ENCODE data around the gene TTLL3.

Gene TTLL3

GRCh38 chr3:9817436-9817835 lies 7.4 kb downstream of the TTLL3 start:
- Histone ChIP-seq H2BK5ac (ENCODE audit: low read depth, low read length, poor library complexity, severe bottlenecking) (no peak overlapping the region), H3K4me3 (ENCODE audit: insufficient read depth in 1 of 2, low read depth in 1 of 2, low read length in 2 of 2) (no peak overlapping the region), H2BK15ac (ENCODE audit: low read depth, poor library complexity, severe bottlenecking) (no peak overlapping the region), H2AK5ac (ENCODE audit: low read length, severe bottlenecking) (no peak overlapping the region), H3K14ac (ENCODE audit: low read length in 2 of 2) (no peak overlapping the region), H3K18ac (ENCODE audit: low read depth in 1 of 2, low read length in 2 of 2) (no peak overlapping the region), H3K9me3 (ENCODE audit: control insufficient read depth, low read length) (no peaks in the 10 kb centered on the region), H3K27me3 (ENCODE audit: control insufficient read depth in 1 of 2, insufficient read depth in 1 of 2, low read length in 2 of 2) (no peaks in the 10 kb centered on the region), H3K9ac (ENCODE audit: low read length) (no peak overlapping the region), H3K36me3 (ENCODE audit: control insufficient read depth in 1 of 2, insufficient read depth in 2 of 2, low read depth in 1 of 2, low read length in 2 of 2) (peaks cover 40 to 59% of the 10 kb centered on the region in 2 experiments), H3K79me1 (replicated peaks; ENCODE audit: low read length, poor library complexity, severe bottlenecking) (peaks cover 5% of the 10 kb centered on the region), H3K4me1 (ENCODE audit: control insufficient read depth, insufficient read depth, low read depth, low read length) (peaks cover 8% of the 10 kb centered on the region), H4K8ac (ENCODE audit: low read length) (no peak overlapping the region), H3K4me2 (ENCODE audit: low read length, poor library complexity, severe bottlenecking) (no peak overlapping the region), H2BK120ac (ENCODE audit: low read depth, low read length) (no peak overlapping the region), H2BK12ac (ENCODE audit: low read length in 2 of 2) (no peak overlapping the region), H2AFZ (ENCODE audit: low read depth, low read length) (no peak overlapping the region), H3K23ac (ENCODE audit: low read length in 2 of 2) (no peak overlapping the region), H4K91ac (ENCODE audit: low read length) (no peak overlapping the region), H3K4ac (ENCODE audit: low read depth in 1 of 2, low read length in 2 of 2) (no peak overlapping the region), H3K27ac (ENCODE audit: low read length, poor library complexity, severe bottlenecking) (no peak overlapping the region)
- 94% methylated on average over 6 of the region's 6 CpGs for WGBS
- DNase-seq: no peak

- Histone ChIP-seq H3K9me3 (ENCODE audit: control insufficient read depth, low read length) (no peaks in the 10 kb centered on the region), H3K23ac (ENCODE audit: low read length in 2 of 2) (no peak overlapping the region), H3K27me3 (ENCODE audit: control insufficient read depth in 1 of 2, insufficient read depth in 1 of 2, low read length in 2 of 2) (no peaks in the 10 kb centered on the region), H3K4me3 (ENCODE audit: insufficient read depth in 1 of 2, low read depth in 1 of 2, low read length in 2 of 2) (no peak overlapping the region), H3K14ac (ENCODE audit: low read length in 2 of 2) (no peak overlapping the region), H3K4me1 (ENCODE audit: control insufficient read depth, insufficient read depth, low read depth, low read length) (peaks cover 8% of the 10 kb centered on the region), H3K36me3 (ENCODE audit: control insufficient read depth in 1 of 2, insufficient read depth in 2 of 2, low read depth in 1 of 2, low read length in 2 of 2) (peaks cover 29 to 51% of the 10 kb centered on the region in 2 experiments), H3K79me1 (replicated peaks; ENCODE audit: low read length, poor library complexity, severe bottlenecking) (peaks cover 2% of the 10 kb centered on the region), H3K4ac (ENCODE audit: low read depth in 1 of 2, low read length in 2 of 2) (no peak overlapping the region), H2AFZ (ENCODE audit: low read depth, low read length) (no peak overlapping the region), H2BK120ac (ENCODE audit: low read depth, low read length) (no peak overlapping the region), H2BK12ac (ENCODE audit: low read length in 2 of 2) (no peak overlapping the region), H2AK5ac (ENCODE audit: low read length, severe bottlenecking) (no peak overlapping the region), H3K18ac (ENCODE audit: low read depth in 1 of 2, low read length in 2 of 2) (no peak overlapping the region), H2BK5ac (ENCODE audit: low read depth, low read length, poor library complexity, severe bottlenecking) (no peak overlapping the region), H3K27ac (ENCODE audit: low read length, poor library complexity, severe bottlenecking) (no peak overlapping the region), H2BK15ac (ENCODE audit: low read depth, poor library complexity, severe bottlenecking) (no peak overlapping the region), H3K9ac (ENCODE audit: low read length) (no peak overlapping the region), H3K4me2 (ENCODE audit: low read length, poor library complexity, severe bottlenecking) (no peak overlapping the region), H4K8ac (ENCODE audit: low read length) (no peak overlapping the region), H4K91ac (ENCODE audit: low read length) (peak overlapping the region; percentile 48)
- DNase-seq: no peak
- WGBS: 90% methylated on average over 6 of the region's 7 CpGs
Measured at GRCh38 chr3:9818666-9819335, 8.7 kb downstream of the TTLL3 start.

- Histone ChIP-seq H2BK15ac (ENCODE audit: low read depth, poor library complexity, severe bottlenecking) (no peak overlapping the region), H3K36me3 (ENCODE audit: control insufficient read depth in 1 of 2, insufficient read depth in 2 of 2, low read depth in 1 of 2, low read length in 2 of 2) (peaks cover 25 to 45% of the 10 kb centered on the region in 2 experiments), H3K18ac (ENCODE audit: low read depth in 1 of 2, low read length in 2 of 2) (no peak overlapping the region), H3K9ac (ENCODE audit: low read length) (no peak overlapping the region), H2BK12ac (ENCODE audit: low read length in 2 of 2) (no peak overlapping the region), H3K14ac (ENCODE audit: low read length in 2 of 2) (no peak overlapping the region), H3K4ac (ENCODE audit: low read depth in 1 of 2, low read length in 2 of 2) (no peak overlapping the region), H3K4me2 (ENCODE audit: low read length, poor library complexity, severe bottlenecking) (no peak overlapping the region), H3K27ac (ENCODE audit: low read length, poor library complexity, severe bottlenecking) (no peak overlapping the region), H2AK5ac (ENCODE audit: low read length, severe bottlenecking) (no peak overlapping the region), H3K9me3 (ENCODE audit: control insufficient read depth, low read length) (no peaks in the 10 kb centered on the region), H3K4me1 (ENCODE audit: control insufficient read depth, insufficient read depth, low read depth, low read length) (peaks cover 4% of the 10 kb centered on the region), H4K91ac (ENCODE audit: low read length) (no peak overlapping the region), H3K4me3 (ENCODE audit: insufficient read depth in 1 of 2, low read depth in 1 of 2, low read length in 2 of 2) (no peak overlapping the region), H3K79me1 (replicated peaks; ENCODE audit: low read length, poor library complexity, severe bottlenecking) (peaks cover 2% of the 10 kb centered on the region), H4K8ac (ENCODE audit: low read length) (no peak overlapping the region), H2AFZ (ENCODE audit: low read depth, low read length) (no peak overlapping the region), H2BK5ac (ENCODE audit: low read depth, low read length, poor library complexity, severe bottlenecking) (no peak overlapping the region), H3K27me3 (ENCODE audit: control insufficient read depth in 1 of 2, insufficient read depth in 1 of 2, low read length in 2 of 2) (no peaks in the 10 kb centered on the region), H3K23ac (ENCODE audit: low read length in 2 of 2) (no peak overlapping the region), H2BK120ac (ENCODE audit: low read depth, low read length) (no peak overlapping the region)
- DNase-seq: no peak
- 94% methylated on average over 12 of the region's 12 CpGs for WGBS
Measured at GRCh38 chr3:9820543-9820942, 10.5 kb downstream of the TTLL3 start.

GRCh38 chr3:9820946-9821345 lies 10.9 kb downstream of the TTLL3 start:
- no peak overlapping the region for H3K9ac ChIP-seq (ENCODE audit: low read length)
- H4K91ac ChIP-seq (ENCODE audit: low read length): no peak overlapping the region
- no peaks in the 10 kb centered on the region for H3K27me3 ChIP-seq (ENCODE audit: control insufficient read depth in 1 of 2, insufficient read depth in 1 of 2, low read length in 2 of 2)
- H3K36me3 ChIP-seq (ENCODE audit: control insufficient read depth in 1 of 2, insufficient read depth in 2 of 2, low read depth in 1 of 2, low read length in 2 of 2): peaks cover 25 to 45% of the 10 kb centered on the region in 2 experiments
- peaks cover under 1% of the 10 kb centered on the region for H3K4me1 ChIP-seq (ENCODE audit: control insufficient read depth, insufficient read depth, low read depth, low read length)
- no peak overlapping the region for H4K8ac ChIP-seq (ENCODE audit: low read length)
- no peak overlapping the region for H3K14ac ChIP-seq (ENCODE audit: low read length in 2 of 2)
- peaks cover under 1% of the 10 kb centered on the region for H3K79me1 ChIP-seq (replicated peaks; ENCODE audit: low read length, poor library complexity, severe bottlenecking)
- H3K23ac ChIP-seq (ENCODE audit: low read length in 2 of 2): no peak overlapping the region
- no peak overlapping the region for H3K4ac ChIP-seq (ENCODE audit: low read depth in 1 of 2, low read length in 2 of 2)
- H2BK120ac ChIP-seq (ENCODE audit: low read depth, low read length): no peak overlapping the region
- no peak overlapping the region for H2AK5ac ChIP-seq (ENCODE audit: low read length, severe bottlenecking)
- WGBS: 60% methylated on average over 2 of the region's 2 CpGs
- H3K27ac ChIP-seq (ENCODE audit: low read length, poor library complexity, severe bottlenecking): no peak overlapping the region
- H3K4me2 ChIP-seq (ENCODE audit: low read length, poor library complexity, severe bottlenecking): no peak overlapping the region
- H3K9me3 ChIP-seq (ENCODE audit: control insufficient read depth, low read length): no peaks in the 10 kb centered on the region
- no peak overlapping the region for H3K18ac ChIP-seq (ENCODE audit: low read depth in 1 of 2, low read length in 2 of 2)
- no peak overlapping the region for H2BK15ac ChIP-seq (ENCODE audit: low read depth, poor library complexity, severe bottlenecking)
- H2AFZ ChIP-seq (ENCODE audit: low read depth, low read length): no peak overlapping the region
- DNase-seq: peak; percentile 49
- H2BK12ac ChIP-seq (ENCODE audit: low read length in 2 of 2): no peak overlapping the region
- no peak overlapping the region for H2BK5ac ChIP-seq (ENCODE audit: low read depth, low read length, poor library complexity, severe bottlenecking)
- H3K4me3 ChIP-seq (ENCODE audit: insufficient read depth in 1 of 2, low read depth in 1 of 2, low read length in 2 of 2): no peak overlapping the region
